GM12872 (cell line): ENCODE data around the gene CNP.
A peak's percentile ranks its signal among the peaks of the same experiment; 100 is the strongest.

ENCODE experiments used
- TF ChIP-seq, protein P1 (sequence below): IDR thresholded peaks from 3 replicates; pipeline ENCODE4 v1.5.1; 2011; ENCODE audit warnings: low read depth, mild to moderate bottlenecking, low read length, moderate library complexity; ENCODE audit not compliant: insufficient read depth

CNP gene

DNA sequence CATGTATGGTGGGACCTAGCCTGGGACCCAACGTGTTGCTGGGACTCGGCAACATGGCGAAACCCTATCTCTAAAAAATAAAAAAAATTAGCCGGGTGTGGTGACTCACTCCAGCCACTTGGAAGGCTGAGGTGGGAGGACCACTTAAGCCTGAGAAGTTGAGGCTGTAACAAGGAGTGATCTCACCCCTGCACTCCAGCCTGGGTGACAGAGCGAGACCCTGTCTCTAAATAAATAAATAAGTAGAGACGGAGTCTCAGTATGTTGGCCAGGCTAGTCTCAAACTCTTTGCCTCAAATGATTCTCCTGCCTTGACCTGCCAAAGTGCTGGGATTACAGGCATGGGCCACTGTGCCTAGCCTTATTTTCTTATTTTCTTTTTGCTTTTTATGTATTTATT lies 10.1 kb upstream of the CNP start:
- TF ChIP-seq, protein P1, sequence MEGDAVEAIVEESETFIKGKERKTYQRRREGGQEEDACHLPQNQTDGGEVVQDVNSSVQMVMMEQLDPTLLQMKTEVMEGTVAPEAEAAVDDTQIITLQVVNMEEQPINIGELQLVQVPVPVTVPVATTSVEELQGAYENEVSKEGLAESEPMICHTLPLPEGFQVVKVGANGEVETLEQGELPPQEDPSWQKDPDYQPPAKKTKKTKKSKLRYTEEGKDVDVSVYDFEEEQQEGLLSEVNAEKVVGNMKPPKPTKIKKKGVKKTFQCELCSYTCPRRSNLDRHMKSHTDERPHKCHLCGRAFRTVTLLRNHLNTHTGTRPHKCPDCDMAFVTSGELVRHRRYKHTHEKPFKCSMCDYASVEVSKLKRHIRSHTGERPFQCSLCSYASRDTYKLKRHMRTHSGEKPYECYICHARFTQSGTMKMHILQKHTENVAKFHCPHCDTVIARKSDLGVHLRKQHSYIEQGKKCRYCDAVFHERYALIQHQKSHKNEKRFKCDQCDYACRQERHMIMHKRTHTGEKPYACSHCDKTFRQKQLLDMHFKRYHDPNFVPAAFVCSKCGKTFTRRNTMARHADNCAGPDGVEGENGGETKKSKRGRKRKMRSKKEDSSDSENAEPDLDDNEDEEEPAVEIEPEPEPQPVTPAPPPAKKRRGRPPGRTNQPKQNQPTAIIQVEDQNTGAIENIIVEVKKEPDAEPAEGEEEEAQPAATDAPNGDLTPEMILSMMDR, result no peak

DNA sequence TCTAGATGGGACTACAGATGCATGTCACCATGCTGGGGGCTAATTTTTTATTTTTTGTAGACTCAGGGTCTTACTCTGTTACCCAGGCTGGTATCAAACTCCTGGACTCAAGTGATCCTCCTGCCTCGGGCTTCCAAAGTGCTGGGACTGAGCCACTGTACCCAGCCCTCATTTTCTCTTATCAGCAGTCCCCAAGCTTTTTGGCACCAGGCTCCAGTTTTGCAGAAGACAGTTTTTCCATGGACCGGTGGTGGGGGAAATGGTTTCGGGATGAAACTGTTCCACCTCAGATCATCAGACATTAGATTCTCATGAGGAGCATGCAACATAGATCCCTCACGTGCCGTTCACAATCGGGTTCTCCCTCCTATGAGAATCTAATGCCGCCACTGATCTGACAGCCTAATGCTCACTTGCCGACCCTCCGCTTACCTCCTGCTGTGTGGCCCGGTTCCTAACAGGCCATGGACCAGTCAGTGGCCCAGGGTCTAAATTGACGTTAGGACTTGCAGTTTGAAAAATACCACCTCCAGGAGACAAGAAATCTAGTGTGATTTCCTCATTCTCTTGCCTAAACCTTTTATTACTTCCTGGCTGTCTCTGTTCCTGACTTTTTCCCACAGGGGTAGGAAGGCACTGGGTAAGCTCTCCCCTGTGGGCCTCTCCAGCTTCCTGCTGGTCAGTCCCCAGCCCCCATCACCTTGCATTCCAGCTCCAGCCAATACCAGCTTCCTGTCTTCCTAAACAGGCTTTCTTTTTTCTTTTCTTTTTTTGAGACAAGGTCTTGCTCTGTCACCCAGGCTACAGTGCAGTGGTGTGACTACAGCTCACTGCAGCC lies 9.3 kb upstream of the CNP start:
- TF ChIP-seq, protein P1, result no peak

GRCh38 chr17:41957869-41958439 lies 8.6 kb upstream of the CNP start:
- TF ChIP-seq, protein P1, result no peak

GRCh38 chr17:41959030-41959335 lies 7.6 kb upstream of the CNP start:
- TF ChIP-seq, protein P1, result no peak

DNA sequence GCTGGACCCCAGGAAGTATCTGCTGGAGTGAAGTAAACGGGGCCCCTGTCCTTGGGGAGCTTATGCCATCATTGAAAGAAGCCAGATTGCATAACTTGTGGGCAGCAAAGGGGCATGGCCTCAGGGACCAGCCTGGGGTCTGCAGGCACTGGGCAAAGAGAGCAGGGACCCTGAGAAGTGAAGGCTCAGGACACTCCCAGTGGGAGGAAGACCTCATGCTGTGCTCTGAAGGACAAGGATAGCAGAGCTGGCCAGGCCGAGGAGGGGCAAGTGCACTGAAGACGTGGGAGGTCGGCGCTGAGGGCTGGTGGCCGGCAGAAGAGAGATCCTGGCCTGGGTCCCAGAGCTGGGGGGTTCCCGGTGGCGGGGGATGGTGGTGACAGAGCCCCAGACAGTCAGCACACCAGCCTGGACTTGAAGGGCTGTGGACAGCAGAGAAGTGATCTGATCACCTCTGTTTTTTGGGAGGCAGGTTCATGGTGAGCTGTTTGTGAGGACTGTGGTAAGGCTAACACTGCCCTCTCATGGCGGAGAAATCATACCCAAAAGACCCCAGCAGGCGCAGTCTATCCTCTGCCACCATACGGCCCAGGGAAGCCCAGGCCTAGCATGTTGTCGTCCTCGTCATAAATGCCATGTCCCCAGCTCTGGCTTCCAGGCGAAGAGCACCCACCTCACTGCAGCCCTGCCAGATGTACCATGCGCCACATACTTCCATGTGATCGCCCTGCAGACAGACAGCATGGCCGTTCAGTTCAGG lies 7.1 kb upstream of the CNP start:
- TF ChIP-seq, protein P1, result peak; percentile 55; the same call in 2 of the 3 replicates

DNA sequence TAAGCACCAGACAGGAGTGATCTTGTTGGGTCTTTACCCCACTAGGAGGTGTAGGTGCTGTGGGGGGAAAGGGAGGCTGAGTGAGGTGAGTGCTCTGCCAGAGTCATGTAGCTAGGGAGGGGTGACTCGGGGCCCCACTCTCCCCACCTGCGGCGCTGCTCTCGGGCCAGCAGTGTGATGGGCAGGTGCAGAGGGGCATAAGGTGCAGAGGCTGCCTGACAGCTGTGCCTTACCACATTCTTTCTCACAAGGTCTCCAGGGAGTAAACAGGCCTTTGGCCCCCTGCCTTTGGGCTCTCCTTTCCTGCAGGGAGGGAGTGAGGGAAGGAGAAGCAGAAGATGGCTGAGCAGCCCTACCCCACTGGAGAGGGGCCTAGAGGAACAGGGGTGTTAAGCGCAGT lies 4.5 kb upstream of the CNP start:
- TF ChIP-seq, protein P1, result no peak

DNA sequence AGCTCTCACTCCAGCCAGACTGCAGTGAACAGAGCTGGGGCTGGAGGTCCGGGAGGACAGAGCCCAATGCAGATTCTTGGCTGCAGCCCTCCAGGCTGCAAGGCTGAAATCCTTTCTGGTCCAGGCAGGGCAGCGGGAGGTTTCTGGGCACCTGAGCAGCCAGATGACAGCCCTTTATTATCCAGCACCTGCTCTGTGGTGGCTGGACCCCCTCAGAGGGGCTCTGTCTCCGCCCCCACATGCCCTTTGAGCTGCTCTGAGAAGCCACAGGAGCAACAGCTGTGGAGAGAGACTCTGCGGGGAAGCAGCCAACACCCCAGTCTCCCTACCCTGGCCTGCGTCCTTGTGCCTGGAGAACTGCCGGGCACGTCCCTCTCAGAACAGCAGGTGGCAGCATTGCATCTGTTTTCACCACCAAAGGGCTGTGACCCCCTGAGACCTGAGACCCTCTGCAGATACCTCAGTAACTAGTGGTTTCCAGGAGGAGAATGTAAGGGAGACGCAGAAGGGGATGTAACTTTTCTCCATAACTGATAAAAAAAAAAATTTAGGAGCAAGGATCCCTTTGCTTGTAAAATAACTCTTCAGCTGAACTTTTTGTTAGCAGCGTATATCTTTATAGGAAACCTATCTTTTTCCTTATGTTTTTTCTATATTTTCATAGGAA lies 3.7 kb upstream of the CNP start:
- TF ChIP-seq, protein P1, result peak; percentile 86
